GM21737 (cell line): Measurements from ENCODE around the gene SMOC2.
"Not testable (repeated sequence)": the region's sequence is repeated elsewhere in the genome, so short reads cannot be mapped to it uniquely, and the experiment has no call there.

ENCODE experiments used
- ATAC-seq: cut with Tn5 transposase; IDR thresholded peaks from one replicate; pipeline ENCODE4 v1.9.1; 2021; ENCODE audit warnings: mild to moderate bottlenecking, moderate library complexity; ENCODE audit not compliant: unreplicated experiment

Gene SMOC2

GRCh38 chr6:168699631-168700295 lies 258.8 kb downstream of the SMOC2 start:
- ATAC-seq = no peak

GRCh38 chr6:168700880-168701279 lies 259.9 kb downstream of the SMOC2 start:
- ATAC-seq = no peak

GRCh38 chr6:168703990-168704389 lies 263.0 kb downstream of the SMOC2 start:
- ATAC-seq = no peak

- no peak for ATAC-seq
These were observed 263.7 kb downstream of the SMOC2 start for GRCh38 chr6:168704678-168705077.

GRCh38 chr6:168705271-168705670 lies 264.3 kb downstream of the SMOC2 start:
- ATAC-seq = not testable (repeated sequence)

- no peak for ATAC-seq
These were observed 265.6 kb downstream of the SMOC2 start for GRCh38 chr6:168706471-168707177.

- ATAC-seq = no peak
These were observed 267.5 kb downstream of the SMOC2 start for GRCh38 chr6:168708526-168708925.

- no peak for ATAC-seq
These were observed 268.0 kb downstream of the SMOC2 start for GRCh38 chr6:168708984-168709383.

GRCh38 chr6:168709390-168709789 lies 268.4 kb downstream of the SMOC2 start:
- no peak for ATAC-seq

GRCh38 chr6:168709991-168710390 lies 269.0 kb downstream of the SMOC2 start:
- ATAC-seq = no peak

- ATAC-seq = no peak
These were observed 270.2 kb downstream of the SMOC2 start for GRCh38 chr6:168711049-168711640.

- ATAC-seq = no peak
These were observed 270.8 kb downstream of the SMOC2 start for GRCh38 chr6:168711666-168712300.

- no peak for ATAC-seq
These were observed 272.0 kb downstream of the SMOC2 start for GRCh38 chr6:168712993-168713392.

- no peak for ATAC-seq
These were observed 272.9 kb downstream of the SMOC2 start for GRCh38 chr6:168713839-168714238.

- no peak for ATAC-seq
These were observed 273.7 kb downstream of the SMOC2 start for GRCh38 chr6:168714547-168715260.

- no peak for ATAC-seq
These were observed 274.9 kb downstream of the SMOC2 start for GRCh38 chr6:168715643-168716481.

GRCh38 chr6:168716581-168716980 lies 275.6 kb downstream of the SMOC2 start:
- ATAC-seq = no peak

GRCh38 chr6:168717491-168717890 lies 276.5 kb downstream of the SMOC2 start:
- no peak for ATAC-seq
